PC-9 (cell line): ENCODE measurements around the gene MICA.

ENCODE experiments used
- EZH2 ChIP-seq: fragments of 200-600 bp; sonication (generic); IDR thresholded peaks from 2 replicates; pipeline ENCODE4 v1.8.0; 2017; ENCODE audit warnings: antibody characterized with exemption, low read depth
- TF ChIP-seq, protein P1 (sequence below): fragments of 200-600 bp; sonication (generic); conservative IDR thresholded peaks from 2 replicates; pipeline ENCODE4 v1.6.1; 2017; ENCODE audit warnings: mixed run types, antibody characterized with exemption, mild to moderate bottlenecking, moderate library complexity

DNA sequence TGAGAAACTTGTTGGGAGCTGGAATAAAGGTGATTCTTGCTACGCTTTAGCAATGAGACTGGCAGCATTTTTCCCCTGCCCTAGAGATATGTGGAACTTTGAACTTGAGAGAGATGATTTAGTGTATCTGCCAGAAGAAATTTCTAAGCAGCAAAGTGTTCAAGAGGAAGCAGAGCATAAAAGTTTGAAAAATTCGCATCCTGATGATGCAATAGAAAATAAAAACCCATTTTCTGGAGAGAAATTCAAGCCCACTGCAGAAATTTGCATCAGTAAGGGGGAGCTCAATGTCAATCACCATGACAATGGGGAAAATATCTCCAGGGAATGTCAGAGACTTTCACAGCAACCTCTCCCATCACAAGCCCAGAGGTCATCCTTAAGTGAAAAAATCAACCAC is 35.3 kb downstream of the MICA start:
- TF ChIP-seq, protein P1, sequence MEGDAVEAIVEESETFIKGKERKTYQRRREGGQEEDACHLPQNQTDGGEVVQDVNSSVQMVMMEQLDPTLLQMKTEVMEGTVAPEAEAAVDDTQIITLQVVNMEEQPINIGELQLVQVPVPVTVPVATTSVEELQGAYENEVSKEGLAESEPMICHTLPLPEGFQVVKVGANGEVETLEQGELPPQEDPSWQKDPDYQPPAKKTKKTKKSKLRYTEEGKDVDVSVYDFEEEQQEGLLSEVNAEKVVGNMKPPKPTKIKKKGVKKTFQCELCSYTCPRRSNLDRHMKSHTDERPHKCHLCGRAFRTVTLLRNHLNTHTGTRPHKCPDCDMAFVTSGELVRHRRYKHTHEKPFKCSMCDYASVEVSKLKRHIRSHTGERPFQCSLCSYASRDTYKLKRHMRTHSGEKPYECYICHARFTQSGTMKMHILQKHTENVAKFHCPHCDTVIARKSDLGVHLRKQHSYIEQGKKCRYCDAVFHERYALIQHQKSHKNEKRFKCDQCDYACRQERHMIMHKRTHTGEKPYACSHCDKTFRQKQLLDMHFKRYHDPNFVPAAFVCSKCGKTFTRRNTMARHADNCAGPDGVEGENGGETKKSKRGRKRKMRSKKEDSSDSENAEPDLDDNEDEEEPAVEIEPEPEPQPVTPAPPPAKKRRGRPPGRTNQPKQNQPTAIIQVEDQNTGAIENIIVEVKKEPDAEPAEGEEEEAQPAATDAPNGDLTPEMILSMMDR: no peak
- TF ChIP-seq EZH2: no peak
